ENCODE results near the gene SBK3.

DNA sequence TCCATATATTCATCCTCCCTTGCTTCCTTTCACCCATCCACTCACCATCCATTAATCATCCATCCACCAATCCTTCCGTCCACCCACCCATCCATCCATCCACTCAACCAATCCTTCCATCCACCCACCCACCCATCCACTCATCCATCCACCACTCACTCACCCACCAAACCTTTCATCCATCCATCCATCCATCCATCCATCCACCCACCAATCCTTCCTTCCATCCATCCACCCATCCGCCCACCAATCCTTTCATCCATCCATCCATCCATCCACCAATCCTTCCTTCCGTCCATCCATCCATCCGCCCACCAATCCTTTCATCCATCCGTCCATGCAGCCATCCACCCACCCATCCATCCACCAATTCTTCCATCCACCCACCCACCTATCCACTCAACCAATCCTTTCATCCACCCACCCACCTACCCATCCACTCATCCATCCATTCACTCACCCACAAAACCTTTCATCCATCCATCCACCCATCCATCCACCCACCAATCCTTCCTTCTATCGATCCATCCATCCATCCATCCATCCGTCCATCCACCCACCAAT, 3.0 kb downstream of the SBK3 start:
- TF ChIP-seq, protein P1, sequence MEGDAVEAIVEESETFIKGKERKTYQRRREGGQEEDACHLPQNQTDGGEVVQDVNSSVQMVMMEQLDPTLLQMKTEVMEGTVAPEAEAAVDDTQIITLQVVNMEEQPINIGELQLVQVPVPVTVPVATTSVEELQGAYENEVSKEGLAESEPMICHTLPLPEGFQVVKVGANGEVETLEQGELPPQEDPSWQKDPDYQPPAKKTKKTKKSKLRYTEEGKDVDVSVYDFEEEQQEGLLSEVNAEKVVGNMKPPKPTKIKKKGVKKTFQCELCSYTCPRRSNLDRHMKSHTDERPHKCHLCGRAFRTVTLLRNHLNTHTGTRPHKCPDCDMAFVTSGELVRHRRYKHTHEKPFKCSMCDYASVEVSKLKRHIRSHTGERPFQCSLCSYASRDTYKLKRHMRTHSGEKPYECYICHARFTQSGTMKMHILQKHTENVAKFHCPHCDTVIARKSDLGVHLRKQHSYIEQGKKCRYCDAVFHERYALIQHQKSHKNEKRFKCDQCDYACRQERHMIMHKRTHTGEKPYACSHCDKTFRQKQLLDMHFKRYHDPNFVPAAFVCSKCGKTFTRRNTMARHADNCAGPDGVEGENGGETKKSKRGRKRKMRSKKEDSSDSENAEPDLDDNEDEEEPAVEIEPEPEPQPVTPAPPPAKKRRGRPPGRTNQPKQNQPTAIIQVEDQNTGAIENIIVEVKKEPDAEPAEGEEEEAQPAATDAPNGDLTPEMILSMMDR (IDR thresholded peaks at IDR 0.05) = no peak
- TF ChIP-seq EZH2 (IDR thresholded peaks at IDR 0.05) = no peak
- no peak for TF ChIP-seq EZH2phosphoT487 (IDR thresholded peaks at IDR 0.05)

Data from neural progenitor cell (in vitro differentiated cells).